ENCODE measurements around the gene ALKBH1. TPM values are rescaled to one million over a fixed set of nuclear protein-coding genes. Genes with fewer than 3 reads are reported as not detected.

Gene ALKBH1
- total RNA-seq, 1 experiment from 2014 or later, result 25.0 TPM

- ChIA-PET POLR2A (ENCODE audit: unreplicated experiment) (no interaction called here), CTCF (no interaction called here)
- Histone ChIP-seq H3F3A (ENCODE audit: insufficient read depth, low read depth) (0 out of 2 replicates have a peak, but pooled peaks cover 5% of the 10 kb centered on the region), H3K79me2 (ENCODE audit: low read depth) (no peaks in the 10 kb centered on the region), H3K4me2 (no peak overlapping the region), H3K9me2 (ENCODE audit: insufficient read depth) (no peaks in the 10 kb centered on the region), H3K27ac (no peak overlapping the region), H3K4me3 (no peak overlapping the region), H2AFZ (no peak overlapping the region), H3K4me1 (replicated peaks; ENCODE audit: insufficient read depth) (no peaks in the 10 kb centered on the region), H4K20me1 (ENCODE audit: insufficient read depth) (peaks cover 2% of the 10 kb centered on the region; the same call in 1 of the 2 replicates), H3K9me3 (ENCODE audit: insufficient read depth, low read depth) (no peaks in the 10 kb centered on the region), H3K36me3 (ENCODE audit: low read depth) (peaks cover 39% of the 10 kb centered on the region), H3K27me3 (ENCODE audit: insufficient read depth, low read depth) (no peaks in the 10 kb centered on the region)
- DNase-seq, result no peak
- BruUV-seq (replicated peaks), result no TSS peak
- TF ChIP-seq, protein P1, sequence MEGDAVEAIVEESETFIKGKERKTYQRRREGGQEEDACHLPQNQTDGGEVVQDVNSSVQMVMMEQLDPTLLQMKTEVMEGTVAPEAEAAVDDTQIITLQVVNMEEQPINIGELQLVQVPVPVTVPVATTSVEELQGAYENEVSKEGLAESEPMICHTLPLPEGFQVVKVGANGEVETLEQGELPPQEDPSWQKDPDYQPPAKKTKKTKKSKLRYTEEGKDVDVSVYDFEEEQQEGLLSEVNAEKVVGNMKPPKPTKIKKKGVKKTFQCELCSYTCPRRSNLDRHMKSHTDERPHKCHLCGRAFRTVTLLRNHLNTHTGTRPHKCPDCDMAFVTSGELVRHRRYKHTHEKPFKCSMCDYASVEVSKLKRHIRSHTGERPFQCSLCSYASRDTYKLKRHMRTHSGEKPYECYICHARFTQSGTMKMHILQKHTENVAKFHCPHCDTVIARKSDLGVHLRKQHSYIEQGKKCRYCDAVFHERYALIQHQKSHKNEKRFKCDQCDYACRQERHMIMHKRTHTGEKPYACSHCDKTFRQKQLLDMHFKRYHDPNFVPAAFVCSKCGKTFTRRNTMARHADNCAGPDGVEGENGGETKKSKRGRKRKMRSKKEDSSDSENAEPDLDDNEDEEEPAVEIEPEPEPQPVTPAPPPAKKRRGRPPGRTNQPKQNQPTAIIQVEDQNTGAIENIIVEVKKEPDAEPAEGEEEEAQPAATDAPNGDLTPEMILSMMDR (conservative IDR thresholded peaks at IDR 0.05), result no peak
- TF ChIP-seq EZH2 (IDR thresholded peaks at IDR 0.05; ENCODE audit: low read depth), result no peak
- intact Hi-C loops (cut with micrococcal nuclease; ENCODE audit: unreplicated experiment), result no loop called here
Observed at GRCh38 chr14:77674931-77675330, 32.9 kb downstream of the ALKBH1 start.

GRCh38 chr14:77673193-77673592 lies 34.6 kb downstream of the ALKBH1 start:
- BruUV-seq (replicated peaks), result no TSS peak
- intact Hi-C loops (cut with micrococcal nuclease; ENCODE audit: unreplicated experiment), result no loop called here
- CTCF ChIA-PET, result no interaction called here
- DNase-seq, result no peak
- no peaks in the 10 kb centered on the region for H3K79me2 ChIP-seq (ENCODE audit: low read depth)
- POLR2A ChIA-PET (ENCODE audit: unreplicated experiment), result interaction anchor here (0.6 kb wide), 1 partner anchor 20 kb away, joined by 3 read pairs; no protein-coding TSS in a partner anchor
- no peaks in the 10 kb centered on the region for H3K9me2 ChIP-seq (ENCODE audit: insufficient read depth)
- H4K20me1 ChIP-seq (ENCODE audit: insufficient read depth), result no peaks in the 10 kb centered on the region
- no peaks in the 10 kb centered on the region for H3K9me3 ChIP-seq (ENCODE audit: insufficient read depth, low read depth)
- H3K4me1 ChIP-seq (replicated peaks; ENCODE audit: insufficient read depth), result no peaks in the 10 kb centered on the region
- H3K27ac ChIP-seq, result no peak overlapping the region
- 0 out of 2 replicates have a peak, but pooled peaks cover 5% of the 10 kb centered on the region for H3F3A ChIP-seq (ENCODE audit: insufficient read depth, low read depth)
- H3K4me2 ChIP-seq, result no peak overlapping the region
- no peak overlapping the region for H2AFZ ChIP-seq
- H3K4me3 ChIP-seq, result no peak overlapping the region
- TF ChIP-seq, protein P1 (conservative IDR thresholded peaks at IDR 0.05), result no peak
- TF ChIP-seq EZH2 (IDR thresholded peaks at IDR 0.05; ENCODE audit: low read depth), result no peak
- H3K36me3 ChIP-seq (ENCODE audit: low read depth), result peaks cover 25% of the 10 kb centered on the region
- no peaks in the 10 kb centered on the region for H3K27me3 ChIP-seq (ENCODE audit: insufficient read depth, low read depth)

GRCh38 chr14:77667331-77667730 lies 40.5 kb downstream of the ALKBH1 start:
- intact Hi-C loops (cut with micrococcal nuclease; ENCODE audit: unreplicated experiment), result no loop called here
- TF ChIP-seq EZH2 (IDR thresholded peaks at IDR 0.05; ENCODE audit: low read depth), result no peak
- TF ChIP-seq, protein P1 (conservative IDR thresholded peaks at IDR 0.05), result no peak
- H3K4me3 ChIP-seq, result no peak overlapping the region
- CTCF ChIA-PET, result interaction anchor here (0.7 kb wide), 1 partner anchor 116 kb away, joined by 6 read pairs; no protein-coding TSS in a partner anchor
- H3K36me3 ChIP-seq (ENCODE audit: low read depth), result no peaks in the 10 kb centered on the region
- H4K20me1 ChIP-seq (ENCODE audit: insufficient read depth), result no peaks in the 10 kb centered on the region
- peaks cover 31% of the 10 kb centered on the region for H3F3A ChIP-seq (ENCODE audit: insufficient read depth, low read depth)
- no peak overlapping the region for H2AFZ ChIP-seq
- no peaks in the 10 kb centered on the region for H3K9me2 ChIP-seq (ENCODE audit: insufficient read depth)
- H3K9me3 ChIP-seq (ENCODE audit: insufficient read depth, low read depth), result no peaks in the 10 kb centered on the region
- H3K4me1 ChIP-seq (replicated peaks; ENCODE audit: insufficient read depth), result peaks cover 14% of the 10 kb centered on the region
- POLR2A ChIA-PET (ENCODE audit: unreplicated experiment), result no interaction called here
- BruUV-seq (replicated peaks), result no TSS peak
- H3K79me2 ChIP-seq (ENCODE audit: low read depth), result no peaks in the 10 kb centered on the region
- no peak for DNase-seq
- no peaks in the 10 kb centered on the region for H3K27me3 ChIP-seq (ENCODE audit: insufficient read depth, low read depth)
- H3K27ac ChIP-seq, result no peak overlapping the region
- no peak overlapping the region for H3K4me2 ChIP-seq
